GM04504 (cell line): ENCODE data around the gene ABHD13.
A peak's percentile ranks its signal among the peaks of the same experiment; 100 is the strongest.
"Not testable (repeated sequence)": the region's sequence is repeated elsewhere in the genome, so short reads cannot be mapped to it uniquely, and the experiment has no call there.

Experiments used
- DNase-seq: peaks from one replicate; pipeline ENCODE4 v3.0.0-alpha.2; 2012; ENCODE audit warnings: low read depth

Gene ABHD13

DNA sequence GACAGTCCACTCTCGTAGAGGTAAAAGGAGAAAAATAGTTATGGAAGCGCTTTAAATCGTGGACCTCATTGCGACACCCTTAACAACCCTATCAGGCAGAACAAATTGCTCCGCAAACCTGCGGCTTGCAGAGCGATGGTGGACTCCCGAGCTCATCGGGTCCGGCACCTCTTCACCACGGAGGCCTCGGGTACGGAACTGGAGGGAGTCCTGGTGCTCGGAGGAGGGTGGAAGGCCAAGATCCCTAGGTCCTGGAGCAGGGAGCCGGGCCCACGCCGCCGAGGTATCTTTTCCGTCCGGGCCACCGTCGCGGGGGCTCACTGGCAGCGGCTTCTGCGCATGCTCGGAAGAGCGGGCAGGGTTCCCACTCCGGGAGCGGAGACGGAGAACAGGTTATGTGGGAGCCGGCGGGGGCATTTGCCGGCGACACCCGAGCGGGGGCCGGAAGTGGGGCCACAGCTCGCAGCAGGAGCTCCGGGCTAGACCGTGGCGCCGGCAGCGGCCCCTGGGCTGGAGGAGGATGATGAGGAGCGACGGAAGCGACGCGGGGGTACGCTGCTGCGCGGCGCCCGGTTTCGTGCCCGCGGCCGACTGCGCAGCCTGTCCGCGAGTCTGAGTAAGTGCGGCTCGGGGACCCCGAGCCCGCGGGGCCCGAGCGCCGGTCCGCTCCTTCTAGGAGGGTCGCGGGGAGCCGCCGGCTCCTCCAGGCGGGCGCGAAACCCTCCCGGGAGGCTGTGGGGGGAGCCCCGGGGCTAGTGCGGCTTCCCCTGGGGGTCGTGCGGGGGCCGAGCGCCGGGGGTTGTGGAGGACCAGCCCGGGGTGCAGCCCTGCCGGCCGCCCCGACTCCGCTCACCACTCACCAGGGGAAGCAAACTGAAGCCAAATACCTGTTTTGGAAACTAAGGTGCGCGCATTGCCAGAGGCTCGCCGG lies at the start of gene ABHD13:
ABHD13 (plus strand) TSS at position 349 of the 931 bp plus-strand sequence. CDS start 10,827 bp downstream, outside the sequence.
- peak; percentile 79 for DNase-seq

DNA sequence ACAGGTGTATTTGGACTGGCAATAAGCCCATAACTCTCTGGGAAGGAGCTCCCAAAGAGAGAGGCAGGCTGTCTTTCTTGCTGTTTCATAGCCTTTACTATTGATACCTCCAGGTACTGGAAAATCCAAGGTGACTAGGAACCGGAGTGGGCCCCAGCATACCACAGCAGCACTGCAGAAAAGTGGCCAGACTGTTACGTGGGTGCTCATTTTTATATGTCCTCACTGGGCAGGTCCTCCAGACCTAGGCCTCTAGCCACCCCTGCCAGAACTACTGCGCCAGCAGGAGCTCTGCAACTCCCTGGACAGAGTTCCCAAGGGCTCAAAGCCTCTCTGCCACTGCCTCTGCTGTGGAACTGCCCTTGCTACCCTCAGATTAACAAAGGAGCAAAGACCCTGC lies 49.3 kb upstream of the ABHD13 start:
- no peak for DNase-seq

DNA sequence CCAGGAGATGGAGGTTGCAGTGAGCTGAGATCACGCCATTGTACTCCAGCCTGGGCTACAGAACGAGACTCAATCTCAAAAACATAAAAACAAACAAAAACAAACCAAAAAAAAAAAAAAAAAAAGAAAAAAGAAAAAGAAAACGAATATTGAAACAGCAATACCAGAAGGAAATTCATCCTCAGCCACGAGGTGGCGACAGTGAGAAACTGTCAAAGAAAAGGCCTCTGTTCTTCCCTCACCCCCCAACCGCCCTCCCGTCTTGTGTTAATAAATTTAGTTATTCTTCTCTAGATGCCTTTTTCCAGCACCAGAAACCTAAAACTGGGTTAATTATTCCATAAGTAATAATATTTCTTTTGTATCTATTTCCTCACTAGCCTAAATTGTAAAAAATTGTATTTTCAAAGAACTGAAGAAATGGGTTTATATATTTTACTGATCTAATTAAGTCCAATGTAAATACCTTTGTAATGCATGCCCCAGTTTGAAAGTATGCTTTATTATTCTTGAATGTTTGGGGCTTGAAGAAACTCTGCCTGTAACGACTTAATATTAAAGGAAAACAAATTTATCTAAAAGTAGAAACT lies 41.4 kb upstream of the ABHD13 start:
- DNase-seq: no peak

DNA sequence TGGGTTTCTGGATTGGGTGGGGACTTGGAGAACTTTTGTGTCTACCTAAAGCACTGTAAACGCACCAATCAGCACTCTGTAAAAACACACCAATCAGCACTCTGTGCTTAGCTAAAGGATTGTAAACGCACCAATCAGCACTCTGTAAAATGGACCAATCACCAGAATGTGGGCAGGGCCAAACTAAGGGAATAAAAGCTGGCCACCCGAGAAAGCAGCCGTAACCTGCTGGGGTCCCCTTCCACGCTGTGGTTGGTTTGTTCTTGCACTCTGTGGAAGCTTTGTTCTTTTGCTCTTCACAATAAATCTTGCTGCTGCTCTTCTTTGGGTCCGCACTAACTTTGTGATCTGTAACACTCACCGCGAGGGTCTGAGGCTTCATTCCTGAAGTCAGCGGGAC lies 40.1 kb upstream of the ABHD13 start:
- DNase-seq: no peak

DNA sequence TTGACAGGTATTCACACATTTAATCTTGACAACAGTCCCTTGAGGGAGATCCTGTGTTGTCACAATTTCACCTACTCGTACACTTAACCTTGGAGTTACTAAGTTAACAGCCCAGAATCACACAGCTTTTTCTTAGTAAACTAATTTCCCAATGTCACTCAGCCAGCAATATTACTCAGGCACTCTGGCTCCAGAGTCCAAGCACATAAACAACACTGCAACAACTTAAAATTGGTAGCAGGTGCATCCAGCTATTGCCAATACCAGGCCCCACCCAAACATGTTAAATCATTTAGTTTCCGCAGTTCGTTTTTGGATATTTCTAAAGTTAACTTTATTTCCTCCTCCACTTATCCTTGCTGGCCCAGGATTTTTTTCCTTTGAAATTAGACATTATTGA lies 35.5 kb upstream of the ABHD13 start:
- DNase-seq: no peak

DNA sequence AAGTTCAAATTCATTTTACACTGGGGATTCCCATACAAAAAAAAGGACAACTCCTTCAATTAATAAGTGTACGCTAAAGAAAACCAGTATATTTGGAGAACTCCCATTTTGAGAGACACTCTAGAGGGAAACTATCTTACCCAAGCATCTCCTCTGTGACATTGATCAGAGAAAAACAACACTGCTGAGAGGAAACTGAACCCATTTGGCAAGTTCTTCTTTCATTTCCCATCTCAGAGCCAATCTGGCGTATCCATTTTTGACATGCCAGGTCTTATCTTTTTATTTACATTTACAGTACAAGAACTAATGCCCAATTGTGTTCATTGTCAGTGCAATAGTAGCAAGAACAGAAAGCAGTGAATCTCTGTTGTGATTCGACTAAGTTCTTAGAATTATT lies 33.0 kb upstream of the ABHD13 start:
- DNase-seq: no peak

DNA sequence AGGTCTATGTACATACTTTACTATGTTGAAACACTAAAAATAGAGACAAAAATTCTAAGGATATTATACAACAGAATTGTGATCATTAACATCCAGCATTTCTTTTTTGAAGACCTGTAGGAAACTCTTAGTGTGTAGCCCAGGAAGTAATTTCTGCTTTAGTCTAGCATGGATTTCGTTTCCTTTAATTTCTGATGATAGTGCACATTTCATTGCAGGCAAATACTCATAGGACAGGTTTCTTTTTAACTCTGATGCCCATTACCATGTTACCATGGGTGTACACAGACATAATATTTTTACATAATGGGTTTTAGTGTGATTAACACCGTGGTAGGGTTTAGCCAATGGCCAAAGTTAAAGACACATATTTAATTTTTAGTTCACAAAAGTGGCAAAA lies 29.9 kb upstream of the ABHD13 start:
- no peak for DNase-seq

DNA sequence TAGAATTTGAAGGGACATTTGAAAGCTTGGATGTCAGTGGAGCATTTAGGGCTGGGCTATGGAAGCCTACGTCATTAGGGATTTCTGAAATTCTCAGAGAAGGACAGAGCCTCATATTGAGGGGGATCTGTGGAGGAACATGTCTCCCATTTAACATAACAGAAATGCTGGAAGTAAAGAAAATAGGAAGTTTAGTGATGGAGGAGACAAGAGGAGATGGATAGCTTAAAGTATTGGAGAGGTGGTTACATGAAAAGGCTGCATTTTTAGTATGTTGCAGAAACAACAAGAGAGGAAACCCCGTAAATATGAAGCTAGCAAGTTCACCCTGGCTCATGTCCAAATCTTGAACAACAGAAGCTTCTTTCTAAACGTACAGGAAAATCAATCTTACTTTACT lies 27.3 kb upstream of the ABHD13 start:
- no peak for DNase-seq

DNA sequence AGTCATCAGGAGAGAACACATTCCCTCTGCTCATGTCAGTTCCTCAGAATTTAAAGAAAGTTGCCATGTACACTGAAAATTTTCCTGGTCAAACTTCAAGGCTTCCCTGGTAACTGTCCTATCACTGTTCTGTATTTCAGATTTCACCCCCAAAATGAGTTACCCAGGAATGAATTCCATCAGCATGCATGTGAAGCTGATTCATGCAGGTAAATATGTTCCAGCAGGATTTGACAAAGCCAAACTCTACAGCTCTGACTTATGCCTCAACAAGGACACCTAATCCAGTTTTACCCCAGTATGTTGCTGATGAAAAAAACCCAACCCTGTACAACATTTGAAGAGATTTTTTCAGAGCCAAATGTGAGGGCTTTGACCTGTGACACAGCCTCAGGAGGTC lies 24.4 kb upstream of the ABHD13 start:
- no peak for DNase-seq

DNA sequence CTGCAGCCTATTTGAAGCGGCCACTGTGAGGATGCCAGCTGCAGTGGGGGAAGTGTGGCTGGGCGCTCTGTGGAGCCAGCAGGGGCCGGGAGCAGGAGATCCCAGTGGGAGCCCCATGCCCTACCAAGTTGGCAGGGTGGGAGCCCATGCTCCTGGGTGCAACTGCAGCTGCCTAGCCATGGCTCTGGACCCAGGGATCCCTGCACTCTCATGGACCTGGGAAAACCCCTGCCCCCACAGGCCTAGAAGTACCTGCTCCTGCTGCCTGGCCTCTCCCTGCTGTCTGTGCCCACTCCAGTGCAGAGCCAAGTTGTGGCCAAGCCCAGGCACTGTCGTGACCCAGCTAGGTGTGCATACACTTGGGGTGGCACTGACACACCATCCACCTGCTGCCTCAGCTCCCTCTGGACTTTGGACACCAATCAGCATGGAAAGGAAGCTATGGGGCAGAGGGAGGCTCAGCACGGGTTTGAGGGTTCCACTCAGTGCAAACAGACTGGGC lies 23.7 kb upstream of the ABHD13 start:
- no peak for DNase-seq

DNA sequence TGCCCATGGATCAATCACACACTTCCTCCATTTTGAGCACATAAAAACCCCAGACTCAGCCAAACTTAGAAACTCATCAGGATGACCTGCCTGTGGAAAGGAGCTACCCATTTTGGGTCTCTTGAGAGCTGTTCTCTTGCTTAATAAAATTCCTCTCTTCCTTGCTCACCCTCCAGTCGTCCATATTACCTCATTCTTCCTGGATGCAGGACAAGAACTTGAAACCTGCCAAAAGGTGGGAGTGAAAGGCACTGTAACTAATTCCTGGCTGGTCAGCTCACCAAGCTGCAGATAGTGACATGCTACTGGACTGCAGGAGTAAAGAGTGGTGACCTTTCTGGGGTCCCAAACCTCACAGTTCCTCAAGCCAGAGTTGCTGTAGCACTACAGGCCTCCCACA lies 23.0 kb upstream of the ABHD13 start:
- no peak for DNase-seq

DNA sequence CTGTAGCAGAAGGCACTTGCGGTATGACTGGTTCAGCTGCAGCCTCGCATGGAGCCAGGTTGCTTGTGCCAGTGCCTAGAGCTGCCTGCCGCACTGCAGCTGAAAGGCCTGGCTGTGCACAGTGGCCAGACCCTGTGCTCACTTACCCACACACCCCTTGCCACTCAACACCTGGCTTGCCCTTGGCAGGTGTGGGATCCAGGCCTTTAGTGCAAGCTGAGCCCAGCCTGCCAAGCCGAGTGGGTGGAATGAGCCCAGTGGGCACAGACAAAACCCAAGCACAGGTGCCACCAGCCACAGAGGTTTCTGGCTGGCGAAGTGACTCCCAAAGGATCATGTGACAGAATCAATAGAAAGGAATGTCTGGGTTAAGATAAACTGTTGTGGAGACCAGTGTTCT lies 22.3 kb upstream of the ABHD13 start:
- DNase-seq: no peak

DNA sequence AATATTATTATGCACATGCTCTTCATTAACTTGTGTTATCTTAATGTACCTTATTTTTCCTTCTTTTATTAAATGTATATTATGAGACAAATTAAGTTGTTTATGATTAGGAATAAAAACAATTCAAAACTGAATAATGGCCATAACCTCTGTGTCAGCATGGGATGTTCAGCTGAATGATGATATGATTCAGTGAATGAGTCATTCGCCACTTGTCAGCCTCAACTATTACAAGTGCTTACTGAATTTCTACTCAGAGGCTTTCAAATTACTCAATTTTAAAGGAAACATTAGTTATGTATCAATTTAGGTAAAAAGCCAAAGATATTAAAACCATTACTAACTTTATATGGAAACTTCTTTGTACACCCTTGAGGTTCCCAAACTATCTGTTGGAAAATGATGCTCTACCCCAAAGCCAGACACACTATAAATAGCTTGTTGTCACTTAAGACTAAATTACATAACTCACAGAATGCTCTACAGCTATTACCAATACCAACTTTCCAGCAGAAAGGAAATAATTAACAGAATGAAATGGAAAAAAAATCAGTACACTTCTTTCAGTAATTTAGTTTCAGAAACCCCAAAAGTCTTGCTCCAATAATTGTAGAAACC lies 17.3 kb upstream of the ABHD13 start:
- no peak for DNase-seq

DNA sequence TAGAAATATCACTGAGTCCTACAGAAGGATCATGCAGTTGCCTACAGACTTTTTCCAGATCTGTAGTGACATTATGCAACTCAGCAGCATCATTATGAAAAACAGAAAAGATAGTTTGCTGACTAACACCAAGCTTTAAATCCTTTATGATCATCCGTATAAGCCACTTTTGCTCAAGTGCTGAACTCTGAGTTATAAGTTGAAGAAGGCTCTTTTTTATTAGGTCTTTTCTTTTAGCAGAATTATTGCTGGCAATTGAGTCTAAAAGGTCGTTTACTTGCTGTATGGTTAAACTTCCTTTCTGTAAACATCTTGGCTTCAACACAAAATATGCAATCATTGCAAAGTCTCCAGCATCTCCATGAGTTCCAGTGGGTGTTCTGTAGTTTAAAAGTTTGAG lies 7.6 kb upstream of the ABHD13 start:
- no peak for DNase-seq

DNA sequence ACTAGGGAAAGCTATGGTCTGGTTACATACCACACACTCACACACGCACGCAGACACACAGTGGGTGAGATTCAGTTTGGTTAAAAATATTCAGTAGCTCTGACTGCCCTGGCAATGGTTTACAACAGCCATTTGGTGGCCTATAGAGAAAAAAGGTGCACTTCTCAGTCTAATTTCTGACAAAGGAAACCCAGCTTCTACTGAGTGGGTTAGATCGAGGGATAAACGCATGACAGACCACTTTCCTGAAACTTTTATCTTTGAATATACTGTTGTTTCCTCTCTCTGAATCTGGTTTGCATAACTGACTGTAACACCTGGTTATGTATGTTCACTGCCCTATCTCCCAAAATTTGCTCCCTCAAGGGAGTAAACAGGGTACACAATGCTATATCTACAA lies 5.3 kb upstream of the ABHD13 start:
- no peak for DNase-seq

DNA sequence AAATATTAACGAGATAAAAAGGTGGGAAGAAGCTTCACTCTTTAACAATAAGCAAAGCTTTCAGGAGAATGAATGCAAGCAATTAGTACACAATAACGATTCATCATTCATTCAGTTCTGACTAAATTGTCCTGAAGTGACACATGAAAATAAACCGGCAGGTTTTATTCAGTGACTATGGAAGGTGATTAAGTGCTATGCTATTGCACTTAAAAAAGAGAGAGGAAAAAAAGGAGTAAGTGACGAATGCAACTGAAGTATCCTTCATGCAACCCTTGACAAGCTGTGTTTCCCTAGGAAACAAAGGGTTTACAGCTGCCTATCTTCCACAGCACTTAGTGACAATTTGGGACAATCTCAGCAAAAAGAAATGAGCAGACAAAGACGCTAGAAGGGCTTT lies 4.2 kb upstream of the ABHD13 start:
- no peak for DNase-seq

DNA sequence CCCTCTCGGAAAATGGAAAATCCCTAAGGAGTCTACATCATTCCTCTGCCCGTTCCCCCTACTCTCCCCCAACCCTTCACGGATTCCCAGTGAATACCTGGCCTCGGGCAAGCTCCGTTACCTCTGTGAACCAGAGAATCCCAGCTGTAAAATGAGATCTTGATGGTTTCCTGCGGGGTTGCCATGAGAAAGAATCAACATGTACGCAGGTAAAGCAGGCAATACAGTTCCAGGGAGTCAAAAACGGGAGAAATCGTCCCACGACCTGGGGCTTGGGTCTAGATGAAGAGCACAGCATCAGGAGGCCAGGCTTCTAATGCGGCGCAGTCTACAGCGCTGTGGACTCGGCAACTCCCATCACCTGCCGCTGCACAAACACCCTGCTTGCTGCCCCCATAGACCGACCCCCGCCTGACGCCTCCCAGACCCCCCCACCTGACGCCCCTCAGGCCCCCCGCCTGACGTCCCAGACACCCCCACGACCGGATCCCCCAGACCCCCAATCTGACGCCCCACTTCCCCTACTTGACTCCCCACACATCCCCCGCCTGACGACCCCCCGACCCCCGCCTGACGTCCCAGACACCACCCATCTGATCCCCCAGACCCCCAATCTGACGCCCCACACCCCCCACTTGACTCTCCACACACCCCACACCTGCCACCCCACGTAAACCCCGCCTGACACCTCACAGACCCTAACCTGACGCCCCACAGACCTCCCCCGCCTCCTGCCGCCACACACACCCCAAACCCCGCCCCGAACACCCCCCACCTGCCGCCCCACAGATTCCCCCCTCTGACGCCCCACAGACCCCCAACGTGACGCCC lies 3.5 kb upstream of the ABHD13 start:
- DNase-seq: no peak

DNA sequence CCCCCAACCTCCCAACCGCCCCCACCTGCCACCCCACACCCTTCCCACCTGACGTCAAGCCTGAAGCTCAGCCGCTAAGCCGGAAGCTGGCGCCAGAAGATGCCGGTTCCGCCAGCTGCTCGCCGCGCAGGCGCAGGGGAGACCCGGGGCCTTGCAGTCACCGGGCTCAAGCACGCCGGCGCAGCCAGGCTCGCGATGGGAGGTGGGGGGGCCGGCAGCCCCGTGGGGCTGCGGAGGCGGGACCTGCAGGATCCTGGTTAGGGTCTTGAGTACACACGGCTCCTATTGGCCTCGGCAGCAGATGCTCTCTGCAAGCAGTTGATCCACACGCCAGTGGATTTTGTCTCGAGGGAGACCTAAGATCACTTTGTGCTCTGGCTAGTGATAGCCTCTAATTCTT lies 2.8 kb upstream of the ABHD13 start, which contains the start of gene LIG4:
LIG4 (minus strand) TSS at position 101 of the 400 bp plus-strand sequence. CDS start 4,268 bp downstream, outside the sequence.
- DNase-seq: peak; percentile 71

DNA sequence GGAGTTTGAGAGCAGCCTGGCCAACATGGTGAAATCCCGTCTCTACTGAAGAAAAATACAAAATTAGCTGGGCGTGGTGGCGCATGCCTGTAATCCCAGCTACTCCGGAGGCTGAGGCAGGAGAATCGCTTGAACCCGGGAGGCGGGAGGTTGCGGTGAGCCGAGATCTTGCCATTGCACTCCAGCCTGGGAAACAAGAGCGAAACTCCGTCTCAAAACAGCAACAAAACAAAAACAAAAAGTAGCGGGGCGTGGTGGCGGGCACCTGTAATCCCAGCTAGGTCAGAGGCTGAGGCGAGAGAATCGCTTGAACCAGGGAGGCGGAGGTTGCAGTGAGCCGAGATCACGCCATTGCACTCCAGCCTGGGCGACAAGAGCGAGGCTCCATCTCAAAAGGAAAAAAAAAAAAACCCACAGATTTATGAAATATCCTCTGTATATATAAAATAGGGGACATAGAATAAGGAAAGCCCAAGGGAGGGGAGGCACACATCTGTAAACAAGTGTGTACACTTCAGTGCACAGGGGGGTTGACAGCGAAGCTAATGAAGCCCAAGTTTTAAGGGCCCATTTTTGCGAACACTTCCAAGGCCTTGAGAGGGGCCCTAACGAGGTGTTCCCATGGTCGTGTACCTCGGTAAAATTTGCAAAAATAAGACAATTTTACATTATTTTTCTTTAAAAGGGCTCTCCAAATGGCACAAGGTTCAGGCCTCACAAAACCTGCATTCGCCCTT lies 717 bp upstream of the ABHD13 start:
- not testable (repeated sequence) for DNase-seq

DNA sequence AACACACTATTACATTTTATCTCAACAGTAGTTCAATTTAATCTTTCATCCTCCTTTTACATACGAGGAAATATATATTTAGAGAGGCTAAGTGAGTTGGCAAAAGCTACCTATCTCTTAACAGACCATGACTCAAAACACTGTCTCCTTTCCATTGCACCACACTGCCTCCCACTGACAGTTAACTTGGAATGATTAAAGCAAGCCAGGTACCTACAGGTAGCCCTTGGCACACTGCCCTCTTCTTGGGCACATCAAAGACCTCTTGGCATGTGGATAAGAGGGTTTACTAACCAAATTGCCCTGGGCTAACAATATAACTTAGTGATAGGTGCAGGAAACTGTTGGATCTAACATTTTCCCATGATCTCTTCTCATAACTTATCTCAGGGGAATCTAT lies 1.8 kb downstream of the ABHD13 start:
- DNase-seq: no peak
